GM23338 (cell line): ENCODE data around the gene YWHAE.

Source experiments
- CTCF ChIP-seq, 2 experiments: fragments of 200-600 bp in 1 of 2; sonication (generic) in 1 of 2; conservative IDR thresholded peaks; 2 replicates each; pipeline versions ENCODE4 v1.5.1 to v1.6.1; 2016 to 2017; ENCODE audit warnings: antibody characterized with exemption in 2 of 2, low read depth in 2 of 2, mild to moderate bottlenecking in 2 of 2, moderate library complexity in 1 of 2
- ETS1 ChIP-seq: IDR thresholded peaks from 2 replicates; pipeline ENCODE4 v1.6.1; 2016; ENCODE audit warnings: antibody characterized with exemption
- EZH2 ChIP-seq: fragments of 200-600 bp; sonication (generic); IDR thresholded peaks from one replicate; pipeline ENCODE4 v1.8.0; 2017; ENCODE audit warnings: antibody characterized with exemption, mild to moderate bottlenecking, low read depth; ENCODE audit not compliant: unreplicated experiment
- EZH2phosphoT487 ChIP-seq: fragments of 200-600 bp; sonication (generic); IDR thresholded peaks from one replicate; pipeline ENCODE4 v1.8.1; 2018; ENCODE audit warnings: antibody characterized with exemption; ENCODE audit not compliant: unreplicated experiment

GRCh38 chr17:1324201-1324771 is 75.7 kb downstream of the YWHAE start:
- TF ChIP-seq CTCF (conservative IDR thresholded peaks at IDR 0.05; ENCODE audit: low read depth in 2 of 2) (no peak), EZH2 (no peak), ETS1 (no peak), EZH2phosphoT487 (no peak)
